Spinal cord (tissue), 10 donors: ENCODE data around the gene PLCL2. TPM values are rescaled to one million over a fixed set of nuclear protein-coding genes. Genes with fewer than 3 reads are reported as not detected.

Source experiments
- DNase-seq, 6 donors: peaks; one replicate each; pipeline versions ENCODE4 v3.0.0 to v3.0.0-alpha.2; 2013 to 2015; ENCODE audit warnings: low spot score in 6 of 6, low read depth in 4 of 6
- H3K27ac ChIP-seq: one replicate; pipeline ENCODE4 v1.5.1; 2013; ENCODE audit warnings: low read depth, low read length, control low read depth
- H3K27me3 ChIP-seq: one replicate; pipeline ENCODE4 v1.6.1; 2013; ENCODE audit warnings: low read length; ENCODE audit not compliant: control insufficient read depth, insufficient read depth
- H3K36me3 ChIP-seq: one replicate; pipeline ENCODE4 v1.6.1; 2013; ENCODE audit warnings: low read length; ENCODE audit not compliant: control insufficient read depth, insufficient read depth
- H3K4me1 ChIP-seq: one replicate; pipeline ENCODE4 v1.6.1; 2013; ENCODE audit warnings: low read length; ENCODE audit not compliant: control insufficient read depth, insufficient read depth
- H3K4me3 ChIP-seq: one replicate; pipeline ENCODE4 v1.5.1; 2013; ENCODE audit warnings: low read depth, low read length, control low read depth
- H3K9me3 ChIP-seq: one replicate; pipeline ENCODE4 v1.6.1; 2013; ENCODE audit warnings: low read length; ENCODE audit not compliant: control insufficient read depth, insufficient read depth
- WGBS: methylation state at CpG from one replicate; pipeline ENCODE4 v1.1.5; 2013; ENCODE audit warnings: missing lambda C conversion rate; ENCODE audit not compliant: insufficient coverage; 5-methylcytosine and 5-hydroxymethylcytosine counted together
- polyA plus RNA-seq, 2 donors: library from polyadenylated mRNA; unstranded; fragments of 120-200 nt; gene quantifications; one replicate each; pipeline ENCODE4 v1.2.1, GENCODE V29; 2013; ENCODE audit not compliant: insufficient read length in 2 of 2
- total RNA-seq, 2 donors: library from RNA; depleted of rRNA in 1 of 2; stranded (reverse); fragments of 120-200 nt in 1 of 2; fragments of >200 nt in 1 of 2; gene quantifications; one replicate each; pipeline versions ENCODE4 v1.2.3 to v1.2.4, GENCODE V29; 2013 to 2014
- donor health status: healthy.

The PLCL2 gene
- total and polyA plus RNA-seq, 4 donors, result 17.1 to 57.5 (median 23.9) TPM

GRCh38 chr3:16861432-16861831 lies 23.3 kb upstream of the PLCL2 start:
- Histone ChIP-seq H3K4me1 (no peaks in the 10 kb centered on the region), H3K27me3 (no peaks in the 10 kb centered on the region), H3K4me3 (no peak overlapping the region), H3K9me3 (no peaks in the 10 kb centered on the region), H3K27ac (no peak overlapping the region), H3K36me3 (no peaks in the 10 kb centered on the region)
- no CpG with 5 or more reads among the region's 2 CpGs for WGBS
- DNase-seq, result no peak

- WGBS, result no CpG with 5 or more reads among the region's 5 CpGs
- Histone ChIP-seq H3K9me3 (no peaks in the 10 kb centered on the region), H3K27me3 (no peaks in the 10 kb centered on the region), H3K36me3 (no peaks in the 10 kb centered on the region), H3K4me3 (no peak overlapping the region), H3K27ac (no peak overlapping the region), H3K4me1 (no peaks in the 10 kb centered on the region)
- no peak for DNase-seq
Observed at GRCh38 chr3:16864610-16865313, 20.0 kb upstream of the PLCL2 start.

GRCh38 chr3:16865335-16865734 lies 19.4 kb upstream of the PLCL2 start:
- no peak for DNase-seq
- no peak overlapping the region for H3K4me3 ChIP-seq
- no peaks in the 10 kb centered on the region for H3K4me1 ChIP-seq
- H3K27ac ChIP-seq, result no peak overlapping the region
- H3K27me3 ChIP-seq, result no peaks in the 10 kb centered on the region
- H3K36me3 ChIP-seq, result no peaks in the 10 kb centered on the region
- H3K9me3 ChIP-seq, result no peaks in the 10 kb centered on the region
- WGBS, result no CpG with 5 or more reads among the region's 1 CpG

- no peak for DNase-seq
- Histone ChIP-seq H3K4me1 (no peaks in the 10 kb centered on the region), H3K27ac (no peak overlapping the region), H3K4me3 (no peak overlapping the region), H3K9me3 (no peaks in the 10 kb centered on the region), H3K27me3 (no peaks in the 10 kb centered on the region), H3K36me3 (no peaks in the 10 kb centered on the region)
- 80% methylated on average over 2 of the region's 3 CpGs for WGBS
Observed at GRCh38 chr3:16866571-16866970, 18.2 kb upstream of the PLCL2 start.

- Histone ChIP-seq H3K4me3 (no peak overlapping the region), H3K27me3 (no peaks in the 10 kb centered on the region), H3K36me3 (no peaks in the 10 kb centered on the region), H3K9me3 (no peaks in the 10 kb centered on the region), H3K4me1 (no peaks in the 10 kb centered on the region), H3K27ac (no peak overlapping the region)
- no peak for DNase-seq
- no CpG with 5 or more reads among the region's 1 CpG for WGBS
Observed at GRCh38 chr3:16868513-16868912, 16.2 kb upstream of the PLCL2 start.

GRCh38 chr3:16869261-16870005 lies 15.3 kb upstream of the PLCL2 start:
- no peaks in the 10 kb centered on the region for H3K4me1 ChIP-seq
- H3K36me3 ChIP-seq, result no peaks in the 10 kb centered on the region
- no peaks in the 10 kb centered on the region for H3K9me3 ChIP-seq
- no CpG with 5 or more reads among the region's 2 CpGs for WGBS
- H3K4me3 ChIP-seq, result no peak overlapping the region
- H3K27ac ChIP-seq, result no peak overlapping the region
- no peak for DNase-seq
- no peaks in the 10 kb centered on the region for H3K27me3 ChIP-seq

GRCh38 chr3:16871915-16872842 lies 12.6 kb upstream of the PLCL2 start:
- 89% methylated on average over 3 of the region's 6 CpGs for WGBS

GRCh38 chr3:16873872-16874271 lies 10.9 kb upstream of the PLCL2 start:
- WGBS, result 69% methylated on average over 4 of the region's 4 CpGs
- no peaks in the 10 kb centered on the region for H3K27me3 ChIP-seq
- H3K27ac ChIP-seq, result no peak overlapping the region
- no peaks in the 10 kb centered on the region for H3K4me1 ChIP-seq
- no peak overlapping the region for H3K4me3 ChIP-seq
- no peaks in the 10 kb centered on the region for H3K36me3 ChIP-seq
- no peak for DNase-seq
- H3K9me3 ChIP-seq, result no peaks in the 10 kb centered on the region

More at GRCh38 chr3:16871915-16872842, 12.6 kb upstream of the PLCL2 start:
- H3K4me1 ChIP-seq, result no peaks in the 10 kb centered on the region
- no peaks in the 10 kb centered on the region for H3K9me3 ChIP-seq
- H3K36me3 ChIP-seq, result no peaks in the 10 kb centered on the region
- no peak overlapping the region for H3K27ac ChIP-seq
- no peak overlapping the region for H3K4me3 ChIP-seq
- no peaks in the 10 kb centered on the region for H3K27me3 ChIP-seq
- DNase-seq, result no peak

GRCh38 chr3:16875876-16876550 lies 8.7 kb upstream of the PLCL2 start:
- DNase-seq, result no peak
- H3K4me1 ChIP-seq, result no peaks in the 10 kb centered on the region
- H3K27me3 ChIP-seq, result no peaks in the 10 kb centered on the region
- no peak overlapping the region for H3K27ac ChIP-seq
- no peaks in the 10 kb centered on the region for H3K9me3 ChIP-seq
- H3K4me3 ChIP-seq, result no peak overlapping the region
- no CpG with 5 or more reads among the region's 3 CpGs for WGBS
- H3K36me3 ChIP-seq, result no peaks in the 10 kb centered on the region
